Upper lobe of left lung (tissue), 6 donors: ENCODE measurements around the gene NHLRC4. TPM values are rescaled to one million over a fixed set of nuclear protein-coding genes. Genes with fewer than 3 reads are reported as not detected.

Source experiments
- ATAC-seq, 2 donors: fragments of 200-7000 bp; cut with Tn5 transposase; one replicate each; pipeline ENCODE4 v1.9.1; 2022; ENCODE audit warnings: mild to moderate bottlenecking in 2 of 2, moderate library complexity in 2 of 2; ENCODE audit not compliant: low FRiP score in 2 of 2
- DNase-seq, 2 donors: peaks; one replicate each; pipeline ENCODE4 v3.0.0-alpha.2; 2019 to 2020
- H3K27ac ChIP-seq, 4 donors: fragments of 200-600 bp; sonication (generic); one replicate each; pipeline ENCODE4 v1.5.1; 2016 to 2019
- H3K27me3 ChIP-seq, 4 donors: fragments of 200-600 bp; sonication (generic); one replicate each; pipeline ENCODE4 v1.5.1; 2017 to 2019
- H3K36me3 ChIP-seq, 4 donors: fragments of 200-600 bp; sonication (generic); one replicate each; pipeline ENCODE4 v1.5.1; 2016 to 2019
- H3K4me1 ChIP-seq, 4 donors: fragments of 200-600 bp; sonication (generic); one replicate each; pipeline ENCODE4 v1.5.1; 2018 to 2019
- H3K4me3 ChIP-seq, 4 donors: fragments of 200-600 bp; sonication (generic); one replicate each; pipeline ENCODE4 v1.5.1; 2017 to 2019; ENCODE audit warnings: mild to moderate bottlenecking in 2 of 4, moderate library complexity in 1 of 4
- H3K9me3 ChIP-seq, 4 donors: fragments of 200-600 bp; sonication (generic); one replicate each; pipeline ENCODE4 v1.5.1; 2018 to 2019
- CTCF ChIP-seq, 6 experiments: fragments of 450-650 bp in 4 of 6; fragments of 200-600 bp in 2 of 6; sonication (generic) in 2 of 6; IDR thresholded peaks; one replicate each; pipeline ENCODE4 v1.5.1; 2016 to 2019; ENCODE audit warnings: antibody characterized with exemption in 6 of 6
- EP300 ChIP-seq, 4 donors: sonication (generic); formaldehyde crosslinking; IDR thresholded peaks; one replicate each; pipeline ENCODE4 v1.5.1; 2017; ENCODE audit warnings: antibody characterized with exemption in 4 of 4, control low read depth in 2 of 4
- POLR2A ChIP-seq, 4 donors: fragments of 450-650 bp; IDR thresholded peaks; one replicate each; pipeline ENCODE4 v1.5.1; 2016 to 2017; ENCODE audit warnings: antibody characterized with exemption in 4 of 4, mild to moderate bottlenecking in 2 of 4
- POLR2AphosphoS5 ChIP-seq, 2 donors: sonication (generic); formaldehyde crosslinking; IDR thresholded peaks; one replicate each; pipeline ENCODE4 v1.5.1; 2017; ENCODE audit warnings: antibody characterized with exemption in 2 of 2
- WGBS, 2 donors: methylation state at CpG; one replicate each; pipeline ENCODE4 v1.1.5; 2017 to 2018; 5-methylcytosine and 5-hydroxymethylcytosine counted together
- total RNA-seq, 6 donors: library from RNA; depleted of rRNA in 4 of 6; stranded (reverse); fragments of >200 nt in 4 of 6; gene quantifications; one replicate each; pipeline versions ENCODE4 v1.1.0 to v1.2.1, GENCODE V29; 2016 to 2021
- donor health status: DM: no; HTN: no; CAD: no; lungs with moderate emphysema.
- donor health status: DM: no; HTN: yes; CAD: no; lungs with severe emphysema.

The NHLRC4 gene
- total RNA-seq, 6 donors from 2014 or later, result 1.2 to 7.8 (median 3.3) TPM

DNA sequence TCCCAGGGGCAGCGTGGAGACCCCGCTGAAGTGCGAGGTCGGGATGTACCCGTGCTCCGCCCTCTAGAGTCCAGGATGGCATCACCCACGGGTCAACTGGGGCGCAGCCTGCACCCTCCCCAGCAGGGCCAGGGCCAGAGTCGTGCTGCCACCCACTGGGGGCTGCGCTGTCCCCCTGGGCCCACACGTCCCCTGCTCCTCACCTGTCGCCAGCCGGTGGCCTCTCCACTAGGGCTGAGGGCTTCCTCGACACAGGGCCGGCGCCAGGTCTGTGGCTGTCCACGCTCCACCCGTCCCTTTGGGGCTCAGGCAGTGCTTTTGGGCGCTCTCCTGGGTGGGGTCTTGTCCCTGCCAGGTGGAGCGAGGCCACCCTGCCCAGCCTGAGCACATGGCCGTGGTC, 18.2 kb upstream of the NHLRC4 start:
- H3K4me1 ChIP-seq, result peaks cover 0 to 13% (median 0%) of the 10 kb centered on the region in 4 donors
- H3K4me3 ChIP-seq, result no peak overlapping the region
- H3K9me3 ChIP-seq, result no peaks in the 10 kb centered on the region
- TF ChIP-seq POLR2A (IDR thresholded peaks at IDR 0.05), result no peak
- TF ChIP-seq EP300 (IDR thresholded peaks at IDR 0.05), result no peak
- TF ChIP-seq CTCF (IDR thresholded peaks at IDR 0.05), result no peak
- ATAC-seq, result no peak
- no peak overlapping the region for H3K27ac ChIP-seq
- peaks cover 9 to 66% (median 48%) of the 10 kb centered on the region in 4 donors for H3K36me3 ChIP-seq
- 93 to 100% methylated on average over 1 to 21 of the region's 21 CpGs for WGBS, 2 donors
- DNase-seq, result no peak
- no peaks in the 10 kb centered on the region for H3K27me3 ChIP-seq

DNA sequence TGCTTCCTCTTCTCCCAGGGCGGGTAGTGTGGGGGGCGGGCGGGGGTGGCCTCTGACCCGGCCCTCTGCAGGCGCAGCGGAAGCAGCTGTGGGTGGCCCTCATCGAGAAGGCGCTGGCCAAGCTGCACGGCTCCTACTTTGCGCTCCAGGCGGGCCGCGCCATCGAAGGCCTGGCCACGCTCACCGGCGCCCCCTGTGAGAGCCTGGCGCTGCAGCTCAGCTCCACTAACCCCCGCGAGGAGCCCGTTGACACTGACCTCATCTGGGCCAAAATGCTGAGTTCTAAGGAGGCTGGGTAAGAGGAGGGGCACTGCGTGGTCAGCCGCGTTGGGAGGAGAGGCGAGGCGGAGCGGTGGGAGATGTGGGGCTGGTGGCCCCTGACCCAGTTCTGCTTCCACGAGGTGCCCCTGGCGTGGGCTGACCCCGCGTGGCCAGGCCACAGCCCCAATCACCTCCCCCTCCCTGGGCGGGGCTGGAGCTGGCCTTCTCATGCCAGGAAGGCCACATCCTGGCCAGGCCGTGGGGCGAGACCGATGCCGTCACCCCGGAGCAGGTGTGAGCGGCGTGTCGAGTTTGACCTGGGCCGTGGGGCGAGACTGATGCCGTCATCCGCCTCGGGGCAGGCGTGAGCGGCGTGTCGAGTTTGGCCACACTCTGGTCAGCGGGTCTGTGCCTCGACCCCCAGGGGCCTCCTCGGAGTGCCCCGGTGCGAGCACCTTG, 17.1 kb upstream of the NHLRC4 start:
- Histone ChIP-seq H3K27ac (no peak overlapping the region), H3K4me1 (peaks cover 0 to 13% (median 0%) of the 10 kb centered on the region in 4 donors), H3K9me3 (no peaks in the 10 kb centered on the region), H3K27me3 (no peaks in the 10 kb centered on the region), H3K4me3 (no peak overlapping the region), H3K36me3 (peaks cover 9 to 72% (median 55%) of the 10 kb centered on the region in 4 donors)
- 96 to 97% methylated on average over 11 to 50 of the region's 54 CpGs for WGBS, 2 donors
- TF ChIP-seq POLR2A (IDR thresholded peaks at IDR 0.05), result no peak
- TF ChIP-seq EP300 (IDR thresholded peaks at IDR 0.05), result no peak
- TF ChIP-seq POLR2AphosphoS5 (IDR thresholded peaks at IDR 0.05), result no peak
- no peak for TF ChIP-seq CTCF (IDR thresholded peaks at IDR 0.05)
- DNase-seq (no peak), ATAC-seq (no peak)

DNA sequence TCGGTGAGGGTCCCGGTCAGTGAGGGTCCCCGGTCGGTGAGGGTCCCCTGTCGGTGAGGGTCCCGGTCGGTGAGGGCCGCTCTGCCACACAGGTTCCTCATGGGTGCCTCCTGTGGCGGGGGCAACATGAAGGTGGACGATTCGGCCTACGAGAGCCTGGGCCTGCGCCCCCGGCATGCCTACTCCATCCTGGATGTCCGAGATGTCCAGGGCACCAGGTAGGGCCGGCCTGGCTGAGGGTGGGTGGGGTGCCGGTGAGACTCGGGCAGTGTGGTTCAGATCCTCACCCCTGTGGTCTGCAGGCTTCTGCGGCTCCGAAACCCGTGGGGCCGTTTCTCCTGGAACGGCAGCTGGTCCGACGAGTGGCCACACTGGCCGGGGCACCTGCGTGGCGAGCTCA, 15.6 kb upstream of the NHLRC4 start:
- TF ChIP-seq POLR2A (IDR thresholded peaks at IDR 0.05), result no peak
- Histone ChIP-seq H3K27me3 (no peaks in the 10 kb centered on the region), H3K36me3 (peaks cover 9 to 66% (median 53%) of the 10 kb centered on the region in 4 donors), H3K27ac (no peak overlapping the region), H3K4me1 (peaks cover 0 to 13% (median 0%) of the 10 kb centered on the region in 4 donors), H3K9me3 (no peaks in the 10 kb centered on the region), H3K4me3 (no peak overlapping the region)
- WGBS, 2 donors, result 93 to 99% methylated on average over 15 to 26 of the region's 28 CpGs
- ATAC-seq (no peak), DNase-seq (no peak)

DNA sequence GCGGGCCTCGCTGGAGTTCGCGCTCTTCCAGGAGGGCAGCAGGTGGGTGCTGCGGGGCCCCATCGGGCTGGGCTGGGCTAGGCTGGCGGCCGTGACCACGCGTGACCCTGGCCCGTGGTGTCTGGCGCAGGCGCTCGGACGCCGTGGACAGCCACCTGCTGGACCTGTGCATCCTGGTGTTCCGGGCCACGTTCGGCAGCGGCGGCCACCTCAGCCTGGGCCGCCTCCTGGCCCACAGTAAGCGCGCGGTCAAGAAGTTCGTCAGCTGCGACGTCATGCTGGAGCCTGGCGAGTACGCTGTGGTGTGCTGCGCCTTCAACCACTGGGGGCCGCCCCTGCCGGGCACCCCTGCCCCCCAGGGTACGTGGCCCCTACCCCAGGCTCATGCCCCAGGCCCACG, 14.6 kb upstream of the NHLRC4 start:
- H3K9me3 ChIP-seq, result no peaks in the 10 kb centered on the region
- no peak overlapping the region for H3K27ac ChIP-seq
- ATAC-seq (no peak), DNase-seq (no peak)
- peaks cover 0 to 7% (median 0%) of the 10 kb centered on the region in 4 donors for H3K4me1 ChIP-seq
- 92 to 99% methylated on average over 11 to 15 of the region's 35 CpGs for whole genome bisulfite sequencing, 2 donors
- TF ChIP-seq POLR2A (IDR thresholded peaks at IDR 0.05) (no peak), CTCF (IDR thresholded peaks at IDR 0.05) (no peak), EP300 (IDR thresholded peaks at IDR 0.05) (no peak), POLR2AphosphoS5 (IDR thresholded peaks at IDR 0.05) (no peak)
- H3K4me3 ChIP-seq, result no peak overlapping the region
- H3K36me3 ChIP-seq, result peaks cover 9 to 60% (median 53%) of the 10 kb centered on the region in 4 donors
- H3K27me3 ChIP-seq, result no peaks in the 10 kb centered on the region

- H3K4me3 ChIP-seq, result no peak overlapping the region
- H3K27me3 ChIP-seq, result peaks cover 0 to 3% (median 0%) of the 10 kb centered on the region in 4 donors
- H3K4me1 ChIP-seq, result no peaks in the 10 kb centered on the region
- no peaks in the 10 kb centered on the region for H3K9me3 ChIP-seq
- peaks cover 9 to 46% (median 44%) of the 10 kb centered on the region in 4 donors for H3K36me3 ChIP-seq
- H3K27ac ChIP-seq, result no peak overlapping the region
- ATAC-seq (no peak), DNase-seq (no peak)
- TF ChIP-seq POLR2A (IDR thresholded peaks at IDR 0.05) (no peak), EP300 (IDR thresholded peaks at IDR 0.05) (no peak), POLR2AphosphoS5 (IDR thresholded peaks at IDR 0.05) (no peak), CTCF (IDR thresholded peaks at IDR 0.05) (no peak)
- WGBS, 2 donors, result 90 to 96% methylated on average over 4 to 23 of the region's 33 CpGs
These were observed 13.1 kb upstream of the NHLRC4 start for GRCh38 chr16:553601-554296.
